Panc1 (cell line): ENCODE data around the gene BRCA2.

ENCODE experiments used
- CTCF ChIP-seq: fragments of 450-650 bp; IDR thresholded peaks from 2 replicates; pipeline ENCODE4 v1.5.1; 2017; ENCODE audit warnings: mild to moderate bottlenecking
- POLR2AphosphoS5 ChIP-seq: IDR thresholded peaks from 2 replicates; pipeline ENCODE4 v1.6.1; 2012; ENCODE audit warnings: mild to moderate bottlenecking, low read depth, low read length, moderate library complexity
- SIN3A ChIP-seq: IDR thresholded peaks from 2 replicates; pipeline ENCODE4 v1.6.1; 2012; ENCODE audit warnings: low read depth, mild to moderate bottlenecking, low read length, moderate library complexity, borderline replicate concordance; ENCODE audit not compliant: insufficient read depth
- TF ChIP-seq, protein P1 (sequence below), 2 experiments: IDR thresholded peaks; 2 replicates each; pipeline ENCODE4 v1.6.1; 2011 to 2012; ENCODE audit warnings: low read depth in 2 of 2, control low read depth in 1 of 2, low read length in 1 of 2, mild to moderate bottlenecking in 1 of 2, moderate library complexity in 1 of 2; ENCODE audit not compliant: insufficient read depth in 1 of 2

DNA sequence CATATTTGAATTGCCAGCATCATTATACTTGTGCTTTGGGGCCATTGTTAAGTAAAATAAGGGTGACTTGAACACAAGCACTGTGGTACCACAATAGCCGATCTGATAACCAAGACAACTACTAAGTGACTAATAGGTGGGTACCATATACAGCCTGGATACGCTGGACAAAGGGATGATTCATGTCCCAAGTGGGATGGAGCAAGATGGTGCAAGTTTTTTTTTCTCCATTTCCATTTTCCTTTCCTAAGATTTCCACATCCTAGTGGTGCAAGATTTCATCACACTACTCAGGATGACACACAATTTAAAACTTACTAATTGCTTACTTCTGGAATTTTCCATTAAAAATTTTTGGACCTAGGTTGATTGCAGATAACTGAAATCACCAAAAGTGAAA is 15.1 kb downstream of the BRCA2 start:
- no peak for TF ChIP-seq POLR2AphosphoS5
- no peak for TF ChIP-seq CTCF
- TF ChIP-seq, protein P1, sequence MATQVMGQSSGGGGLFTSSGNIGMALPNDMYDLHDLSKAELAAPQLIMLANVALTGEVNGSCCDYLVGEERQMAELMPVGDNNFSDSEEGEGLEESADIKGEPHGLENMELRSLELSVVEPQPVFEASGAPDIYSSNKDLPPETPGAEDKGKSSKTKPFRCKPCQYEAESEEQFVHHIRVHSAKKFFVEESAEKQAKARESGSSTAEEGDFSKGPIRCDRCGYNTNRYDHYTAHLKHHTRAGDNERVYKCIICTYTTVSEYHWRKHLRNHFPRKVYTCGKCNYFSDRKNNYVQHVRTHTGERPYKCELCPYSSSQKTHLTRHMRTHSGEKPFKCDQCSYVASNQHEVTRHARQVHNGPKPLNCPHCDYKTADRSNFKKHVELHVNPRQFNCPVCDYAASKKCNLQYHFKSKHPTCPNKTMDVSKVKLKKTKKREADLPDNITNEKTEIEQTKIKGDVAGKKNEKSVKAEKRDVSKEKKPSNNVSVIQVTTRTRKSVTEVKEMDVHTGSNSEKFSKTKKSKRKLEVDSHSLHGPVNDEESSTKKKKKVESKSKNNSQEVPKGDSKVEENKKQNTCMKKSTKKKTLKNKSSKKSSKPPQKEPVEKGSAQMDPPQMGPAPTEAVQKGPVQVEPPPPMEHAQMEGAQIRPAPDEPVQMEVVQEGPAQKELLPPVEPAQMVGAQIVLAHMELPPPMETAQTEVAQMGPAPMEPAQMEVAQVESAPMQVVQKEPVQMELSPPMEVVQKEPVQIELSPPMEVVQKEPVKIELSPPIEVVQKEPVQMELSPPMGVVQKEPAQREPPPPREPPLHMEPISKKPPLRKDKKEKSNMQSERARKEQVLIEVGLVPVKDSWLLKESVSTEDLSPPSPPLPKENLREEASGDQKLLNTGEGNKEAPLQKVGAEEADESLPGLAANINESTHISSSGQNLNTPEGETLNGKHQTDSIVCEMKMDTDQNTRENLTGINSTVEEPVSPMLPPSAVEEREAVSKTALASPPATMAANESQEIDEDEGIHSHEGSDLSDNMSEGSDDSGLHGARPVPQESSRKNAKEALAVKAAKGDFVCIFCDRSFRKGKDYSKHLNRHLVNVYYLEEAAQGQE (IDR thresholded peaks at IDR 0.05; ENCODE audit: insufficient read depth in 1 of 2, low read depth in 2 of 2, low read length in 1 of 2): no peak
- no peak for TF ChIP-seq SIN3A
